ENCODE results near the gene DDAH1. TPM values are rescaled to one million over a fixed set of nuclear protein-coding genes. Genes with fewer than 3 reads are reported as not detected.

DDAH1 gene
- polyA plus RNA-seq, 2 of the 4 experiments (the other 2 are of a cell fraction) = 5.7 to 12.6 TPM

GRCh38 chr1:85278853-85279314 is 186.1 kb downstream of the DDAH1 start:
- peak overlapping the region; percentile 73 to 86 for H3K27ac ChIP-seq
- ChIA-PET CTCF (interaction anchor here (0.6 to 4.1 kb wide), 2 partner anchors 20 to 144 kb away, joined by 4 to 27 read pairs; partner anchors contain the start of gene C1orf52), POLR2A (no interaction called here)
- FAIRE-seq = no peak
- DNase-seq (ENCODE audit: low read depth in 1 of 2, low spot score in 1 of 2) = peak; percentile 72 to 87
- no peak overlapping the region for H3K4me3 ChIP-seq
- peaks cover 48% of the 10 kb centered on the region for H3K4me1 ChIP-seq
- TF ChIP-seq MAX (IDR thresholded peaks at IDR 0.05) (0 out of 2 replicates have a peak, but pooled peaks have one; percentile 19), HOXA7 (CRISPR knock-in tag; IDR thresholded peaks at IDR 0.05) (no peak), HMGXB4 (CRISPR knock-in tag; IDR thresholded peaks at IDR 0.05; ENCODE audit: borderline replicate concordance) (no peak), MAFK (IDR thresholded peaks at IDR 0.05; ENCODE audit: partially characterized antibody) (peak; percentile 88), FOSL2 (IDR thresholded peaks at IDR 0.05) (peak; percentile 23; the same call in 1 of the 2 replicates), FOSL2 (CRISPR knock-in tag; IDR thresholded peaks at IDR 0.05) (peak; percentile 79), JUNB (IDR thresholded peaks at IDR 0.05) (peak; percentile 61; the same call in 1 of the 2 replicates)
- peak overlapping the region; percentile 60 for H3K4me2 ChIP-seq
- H3K9me3 ChIP-seq = no peaks in the 10 kb centered on the region
- ATAC-seq = peak; percentile 23 to 47
- WGBS (ENCODE audit: missing lambda C conversion rate) = 2% methylated on average over 2 of the region's 2 CpGs

- POLR2A ChIA-PET = interaction anchor here (2.8 kb wide), 1 partner anchor 19 kb away, joined by 28 read pairs; the partner anchor contains the start of gene C1orf52
- WGBS (ENCODE audit: missing lambda C conversion rate) = 86% methylated on average over 4 of the region's 4 CpGs
- H3K27ac ChIP-seq = peak overlapping the region; percentile 74 to 86; a peak in 5 of 6 replicates
These were observed 187.2 kb downstream of the DDAH1 start for GRCh38 chr1:85277802-85278201.

More at GRCh38 chr1:85277802-85278201, 187.2 kb downstream of the DDAH1 start:
- TF ChIP-seq ESRRA (IDR thresholded peaks at IDR 0.05; ENCODE audit: borderline replicate concordance, low read length) (no peak), CTCF (IDR thresholded peaks at IDR 0.05) (no peak), JUN (IDR thresholded peaks at IDR 0.05) (no peak), ZC3H11A (IDR thresholded peaks at IDR 0.05) (no peak), HMGXB4 (CRISPR knock-in tag; IDR thresholded peaks at IDR 0.05; ENCODE audit: borderline replicate concordance) (no peak), RFX5 (IDR thresholded peaks at IDR 0.05) (no peak), POLR2A (IDR thresholded peaks at IDR 0.05; ENCODE audit: low read length) (no peak), E2F6 (IDR thresholded peaks at IDR 0.05; ENCODE audit: borderline replicate concordance, low read depth) (no peak), SMC3 (IDR thresholded peaks at IDR 0.05) (no peak), HES2 (IDR thresholded peaks at IDR 0.05) (no peak), BHLHE40 (IDR thresholded peaks at IDR 0.05; ENCODE audit: low read depth, low read length) (no peak), CBX8 (IDR thresholded peaks at IDR 0.05) (no peak), RAD21 (conservative IDR thresholded peaks at IDR 0.05 in 1 of 2, IDR thresholded peaks at IDR 0.05 in 1 of 2) (no peak), CEBPB (IDR thresholded peaks at IDR 0.05) (no peak), PHF8 (IDR thresholded peaks at IDR 0.05; ENCODE audit: borderline replicate concordance, low read depth) (no peak), EHF (CRISPR knock-in tag; IDR thresholded peaks at IDR 0.05) (no peak), GATA3 (IDR thresholded peaks at IDR 0.05; ENCODE audit: borderline replicate concordance) (no peak), CBX2 (IDR thresholded peaks at IDR 0.05; ENCODE audit: borderline replicate concordance, low read depth) (no peak), TP53 (CRISPR knock-in tag; IDR thresholded peaks at IDR 0.05) (no peak)
- Histone ChIP-seq H3K4me3 (no peak overlapping the region), H3K4me1 (peaks cover 43% of the 10 kb centered on the region), H3K4me2 (peak overlapping the region; percentile 80; the same call in 2 of the 3 replicates), H3K9me3 (no peaks in the 10 kb centered on the region)
- ATAC-seq (no peak), DNase-seq (ENCODE audit: low read depth in 1 of 2, low spot score in 1 of 2) (no peak), FAIRE-seq (no peak)
- CTCF ChIA-PET = interaction anchor here (4.1 kb wide), 1 partner anchor 19 kb away, joined by 27 read pairs; the partner anchor contains the start of gene C1orf52
